HCT116 (cell line): ENCODE data around the gene PDE4D. TPM values are rescaled to one million over a fixed set of nuclear protein-coding genes. Genes with fewer than 3 reads are reported as not detected.

Source experiments
- ATAC-seq: fragments of 200-7000 bp; cut with Tn5 transposase; 2 replicates; pipeline ENCODE4 v1.9.1; 2020; ENCODE audit warnings: mild to moderate bottlenecking, moderate library complexity
- BruUV-seq: library from RNA; stranded (reverse); fragments of 400-500 nt; replicated peaks from 2 replicates; lab custom pipeline; 2021; lab: Mats Ljungman, UMichigan
- CTCF ChIA-PET: fragments of 300-600 bp; sonication (Branson Sonifier 250); formaldehyde crosslinking; loops from one replicate; lab custom pipeline; 2021; ENCODE audit warnings: antibody characterized with exemption; lab: Charles Lee
- POLR2A ChIA-PET: fragments of 300-600, 350-600 bp; sonication (Branson Sonifier 250); formaldehyde crosslinking; loops from one replicate; lab custom pipeline; 2021; ENCODE audit warnings: antibody characterized with exemption; lab: Charles Lee
- RAD21 ChIA-PET, 2 experiments: fragments of 300-600 bp; sonication (Branson Sonifier 250); formaldehyde crosslinking; loops; one replicate each; lab custom pipeline; 2023; ENCODE audit warnings: low total read pairs in 2 of 2; ENCODE audit not compliant: uncharacterized antibody in 2 of 2, unreplicated experiment in 2 of 2, low non-redundant PET in 1 of 2; lab: Charles Lee
- DNase-seq: peaks from one replicate; pipeline ENCODE4 v3.0.0-alpha.2; 2010; ENCODE audit warnings: low read depth, low spot score
- H2AFZ ChIP-seq: fragments of 200-600 bp; shearing (Covaris generic), sonication (generic); 2 replicates; pipeline ENCODE4 v1.6.1; 2017; ENCODE audit warnings: low read depth, mixed run types, mixed read lengths, antibody characterized with exemption, low read length; ENCODE audit not compliant: poor library complexity, severe bottlenecking
- H3K27ac ChIP-seq: 2 replicates; pipeline ENCODE4 v1.5.1; 2012; ENCODE audit warnings: low read depth, low read length
- H3K27me3 ChIP-seq: fragments of 200-600 bp; sonication (generic); 2 replicates; pipeline ENCODE4 v1.6.1; 2016; ENCODE audit warnings: mixed run types, low read length, mixed read lengths; ENCODE audit not compliant: insufficient read depth
- H3K36me3 ChIP-seq, 2 experiments: fragments of 200-500 bp in 1 of 2; fragments of 200-600 bp in 1 of 2; sonication (Bioruptor generic) in 1 of 2; sonication (generic) in 1 of 2; 2 replicates each; pipeline versions ENCODE4 v1.5.1 to v1.6.1; 2014 to 2016; ENCODE audit warnings: low read length in 2 of 2, inconsistent platforms in 1 of 2, mixed read lengths in 1 of 2, mixed run types in 1 of 2; ENCODE audit not compliant: insufficient read depth in 2 of 2, control insufficient read depth in 1 of 2
- H3K4me1 ChIP-seq, 2 experiments: fragments of 200-600 bp in 1 of 2; sonication (generic) in 1 of 2; 2 replicates each; pipeline versions ENCODE4 v1.5.1 to v1.6.1; 2012 to 2017; ENCODE audit warnings: low read length in 2 of 2, inconsistent platforms in 1 of 2, mild to moderate bottlenecking in 1 of 2, mixed read lengths in 1 of 2, mixed run types in 1 of 2, moderate library complexity in 1 of 2; ENCODE audit not compliant: insufficient read depth in 2 of 2, control insufficient read depth in 1 of 2
- H3K4me2 ChIP-seq: fragments of 200-600 bp; sonication (generic); 2 replicates; pipeline ENCODE4 v1.6.1; 2017; ENCODE audit warnings: mixed run types, low read length, mixed read lengths
- H3K4me3 ChIP-seq, 2 experiments: fragments of 200-600 bp in 1 of 2; sonication (generic) in 1 of 2; replicated peaks in 1 of 2; 2 replicates each; pipeline ENCODE4 v1.5.1; 2011 to 2016; ENCODE audit warnings: low read length in 2 of 2, control low read depth in 1 of 2, low read depth in 1 of 2, mild to moderate bottlenecking in 1 of 2, mixed read lengths in 1 of 2, mixed run types in 1 of 2
- H3K79me2 ChIP-seq: fragments of 200-600 bp; sonication (generic); 2 replicates; pipeline ENCODE4 v1.6.1; 2017; ENCODE audit warnings: mild to moderate bottlenecking, mixed run types, low read length, moderate library complexity, mixed read lengths; ENCODE audit not compliant: insufficient read depth
- H3K9ac ChIP-seq: fragments of 200-600 bp; sonication (generic); 2 replicates; pipeline ENCODE4 v1.6.1; 2016; ENCODE audit warnings: low read length, mixed read lengths
- H3K9me2 ChIP-seq: fragments of 200-600 bp; sonication (generic), shearing (Covaris generic); 2 replicates; pipeline ENCODE4 v1.6.1; 2017; ENCODE audit warnings: mixed run types, mild to moderate bottlenecking, moderate library complexity; ENCODE audit not compliant: insufficient read depth
- H3K9me3 ChIP-seq, 2 experiments: fragments of 200-500 bp in 1 of 2; fragments of 200-600 bp in 1 of 2; sonication (Bioruptor generic) in 1 of 2; sonication (generic) in 1 of 2; 2 replicates each; pipeline ENCODE4 v1.6.1; 2014 to 2017; ENCODE audit warnings: low read length in 2 of 2, mixed read lengths in 2 of 2, inconsistent platforms in 1 of 2, low read depth in 1 of 2, mild to moderate bottlenecking in 1 of 2, mixed run types in 1 of 2, moderate library complexity in 1 of 2; ENCODE audit not compliant: control insufficient read depth in 1 of 2, insufficient read depth in 1 of 2
- H4K20me1 ChIP-seq: fragments of 200-600 bp; sonication (generic), shearing (Covaris generic); 2 replicates; pipeline ENCODE4 v1.6.1; 2017; ENCODE audit warnings: mixed run types, mild to moderate bottlenecking, moderate library complexity; ENCODE audit not compliant: insufficient read depth
- CEBPB ChIP-seq: IDR thresholded peaks from 2 replicates; pipeline ENCODE4 v1.6.1; 2012; ENCODE audit warnings: low read depth
- EGR1 ChIP-seq: IDR thresholded peaks from 2 replicates; pipeline ENCODE4 v1.6.1; 2012; ENCODE audit warnings: low read depth
- ELF1 ChIP-seq: IDR thresholded peaks from 2 replicates; pipeline ENCODE4 v1.6.1; 2012; ENCODE audit warnings: low read depth, borderline replicate concordance
- EZH2 ChIP-seq: fragments of 200-600 bp; sonication (generic); IDR thresholded peaks from 2 replicates; pipeline ENCODE4 v1.6.1; 2017; ENCODE audit warnings: antibody characterized with exemption, mixed run types
- FOSL1 ChIP-seq: IDR thresholded peaks from 2 replicates; pipeline ENCODE4 v1.6.1; 2012; ENCODE audit warnings: low read depth
- JUND ChIP-seq: IDR thresholded peaks from 2 replicates; pipeline ENCODE4 v1.6.1; 2012
- POLR2A ChIP-seq: IDR thresholded peaks from 2 replicates; pipeline ENCODE4 v1.7.0; 2011; ENCODE audit warnings: borderline replicate concordance; ENCODE audit not compliant: insufficient read depth, insufficient read length; ENCODE audit errors: extremely low read depth
- POLR2AphosphoS5 ChIP-seq: IDR thresholded peaks from 2 replicates; pipeline ENCODE4 v1.6.1; 2011; ENCODE audit warnings: mild to moderate bottlenecking, low read depth, low read length, moderate library complexity
- SP1 ChIP-seq: IDR thresholded peaks from 2 replicates; pipeline ENCODE4 v1.6.1; 2012; ENCODE audit warnings: low read depth
- SRF ChIP-seq: IDR thresholded peaks from 2 replicates; pipeline ENCODE4 v1.6.1; 2012; ENCODE audit warnings: low read depth
- TCF7L2 ChIP-seq: IDR thresholded peaks from 2 replicates; pipeline ENCODE4 v1.7.0; 2011; ENCODE audit warnings: borderline replicate concordance, inconsistent platforms; ENCODE audit not compliant: insufficient read depth, insufficient read length; ENCODE audit errors: extremely low read depth
- YY1 ChIP-seq: IDR thresholded peaks from 2 replicates; pipeline ENCODE4 v1.6.1; 2011; ENCODE audit warnings: low read length, low read depth, moderate library complexity, mild to moderate bottlenecking; ENCODE audit not compliant: insufficient replicate concordance; ENCODE audit errors: extremely low read depth
- ZFX ChIP-seq: fragments of 450-650 bp; IDR thresholded peaks from 2 replicates; pipeline ENCODE4 v1.6.1; 2017
- ZNF274 ChIP-seq: fragments of 200-500 bp; sonication (Bioruptor generic); IDR thresholded peaks from 2 replicates; pipeline ENCODE4 v1.6.1; 2014; ENCODE audit warnings: mild to moderate bottlenecking, low read depth, low read length, inconsistent platforms
- intact Hi-C: fragments of 100-400 bp; cut with micrococcal nuclease; formaldehyde crosslinking; loops from 2 replicates; pipeline ENCODE4 v1.10.0; 2022
- total RNA-seq: library from RNA; stranded (reverse); gene quantifications from one replicate; pipeline ENCODE4 v1.2.1, GENCODE V29; 2021; ENCODE audit not compliant: unreplicated experiment
- TF ChIP-seq, protein P1 (sequence below): IDR thresholded peaks from 2 replicates; pipeline ENCODE4 v1.6.1; 2011; ENCODE audit warnings: mild to moderate bottlenecking, low read length, moderate library complexity; ENCODE audit not compliant: insufficient replicate concordance; ENCODE audit errors: extremely low read depth
- TF ChIP-seq, protein P2 (sequence below): IDR thresholded peaks from 2 replicates; pipeline ENCODE4 v1.6.1; 2012
- TF ChIP-seq, protein P3 (sequence below): IDR thresholded peaks from 2 replicates; pipeline ENCODE4 v1.6.1; 2012

Gene PDE4D
- total RNA-seq, 1 experiment from 2014 or later, result 1.1 TPM

DNA sequence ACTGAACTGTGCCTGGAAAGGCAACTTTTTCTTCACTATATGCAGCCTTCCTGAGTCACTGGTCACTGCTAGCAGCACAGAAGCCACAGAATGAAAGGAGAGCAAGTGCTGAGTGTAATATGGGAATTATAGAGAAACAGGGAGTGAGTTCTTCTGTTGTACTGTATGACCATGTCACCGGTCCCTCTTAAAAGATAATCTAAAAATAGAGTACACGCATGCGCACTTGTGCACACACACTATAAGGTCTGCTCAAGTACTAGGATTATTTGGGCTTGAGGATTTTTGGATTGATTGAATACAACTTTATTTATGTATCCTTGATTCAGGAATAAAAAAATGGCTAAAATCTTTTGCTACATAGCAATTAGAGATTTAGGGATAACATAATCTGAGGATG, 571.9 kb downstream of the PDE4D start:
- Histone ChIP-seq H4K20me1 (no peaks in the 10 kb centered on the region), H3K79me2 (no peaks in the 10 kb centered on the region), H2AFZ (no peak overlapping the region), H3K4me1 (no peaks in the 10 kb centered on the region), H3K36me3 (no peaks in the 10 kb centered on the region), H3K9me2 (no peaks in the 10 kb centered on the region), H3K9me3 (no peaks in the 10 kb centered on the region), H3K4me3 (no peak overlapping the region), H3K27me3 (peaks cover 10% of the 10 kb centered on the region; the same call in 1 of the 2 replicates), H3K4me2 (no peak overlapping the region), H3K9ac (no peak overlapping the region), H3K27ac (no peak overlapping the region)
- RAD21 ChIA-PET, result no interaction called here
- TF ChIP-seq ZFX (no peak), FOSL1 (no peak), TCF7L2 (no peak), ZNF274 (no peak), EGR1 (no peak), POLR2AphosphoS5 (no peak), YY1 (no peak), CEBPB (no peak), JUND (no peak), SP1 (no peak), ELF1 (no peak), POLR2A (no peak), SRF (no peak), EZH2 (no peak)
- TF ChIP-seq, protein P1, sequence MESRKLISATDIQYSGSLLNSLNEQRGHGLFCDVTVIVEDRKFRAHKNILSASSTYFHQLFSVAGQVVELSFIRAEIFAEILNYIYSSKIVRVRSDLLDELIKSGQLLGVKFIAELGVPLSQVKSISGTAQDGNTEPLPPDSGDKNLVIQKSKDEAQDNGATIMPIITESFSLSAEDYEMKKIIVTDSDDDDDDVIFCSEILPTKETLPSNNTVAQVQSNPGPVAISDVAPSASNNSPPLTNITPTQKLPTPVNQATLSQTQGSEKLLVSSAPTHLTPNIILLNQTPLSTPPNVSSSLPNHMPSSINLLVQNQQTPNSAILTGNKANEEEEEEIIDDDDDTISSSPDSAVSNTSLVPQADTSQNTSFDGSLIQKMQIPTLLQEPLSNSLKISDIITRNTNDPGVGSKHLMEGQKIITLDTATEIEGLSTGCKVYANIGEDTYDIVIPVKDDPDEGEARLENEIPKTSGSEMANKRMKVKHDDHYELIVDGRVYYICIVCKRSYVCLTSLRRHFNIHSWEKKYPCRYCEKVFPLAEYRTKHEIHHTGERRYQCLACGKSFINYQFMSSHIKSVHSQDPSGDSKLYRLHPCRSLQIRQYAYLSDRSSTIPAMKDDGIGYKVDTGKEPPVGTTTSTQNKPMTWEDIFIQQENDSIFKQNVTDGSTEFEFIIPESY, result no peak
- TF ChIP-seq, protein P2, sequence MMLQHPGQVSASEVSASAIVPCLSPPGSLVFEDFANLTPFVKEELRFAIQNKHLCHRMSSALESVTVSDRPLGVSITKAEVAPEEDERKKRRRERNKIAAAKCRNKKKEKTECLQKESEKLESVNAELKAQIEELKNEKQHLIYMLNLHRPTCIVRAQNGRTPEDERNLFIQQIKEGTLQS, result no peak
- TF ChIP-seq, protein P3, sequence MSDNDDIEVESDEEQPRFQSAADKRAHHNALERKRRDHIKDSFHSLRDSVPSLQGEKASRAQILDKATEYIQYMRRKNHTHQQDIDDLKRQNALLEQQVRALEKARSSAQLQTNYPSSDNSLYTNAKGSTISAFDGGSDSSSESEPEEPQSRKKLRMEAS, result no peak
- intact Hi-C loops, result no loop called here
- POLR2A ChIA-PET, result no interaction called here
- DNase-seq, result no peak
- CTCF ChIA-PET, result no interaction called here
- no peak for ATAC-seq
- no TSS peak for BruUV-seq
